ENCODE results near the gene PSKH1. TPM values are rescaled to one million over a fixed set of nuclear protein-coding genes. Genes with fewer than 3 reads are reported as not detected.
A peak's percentile ranks its signal among the peaks of the same experiment; 100 is the strongest.

Gene PSKH1
- total RNA-seq, 5 donors from 2014 or later (not counting 1 experiment from before 2014, with no cell fraction given), result 14.8 to 31.4 (median 28.1) TPM

DNA sequence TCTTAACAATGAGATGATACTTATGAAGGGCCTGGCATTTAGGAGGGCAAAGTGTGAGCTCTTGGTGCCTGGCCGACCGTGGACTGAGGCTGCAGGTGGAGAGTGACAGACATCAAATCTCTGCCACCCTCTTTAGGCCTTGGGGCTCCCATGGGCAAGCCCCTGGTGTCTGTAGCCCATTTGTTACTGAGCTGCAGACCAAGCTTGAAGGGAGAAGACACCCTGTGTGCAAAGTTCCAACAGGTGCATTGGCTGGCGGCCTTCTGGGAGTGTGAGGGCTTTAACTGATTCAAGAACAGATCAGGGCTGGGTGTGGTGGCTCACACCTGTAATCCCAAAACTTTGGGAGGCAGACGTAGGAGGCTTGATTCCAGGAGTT, 39.4 kb downstream of the PSKH1 start:
- peaks cover 27 to 37% (median 36%) of the 10 kb centered on the region in 3 donors for H3K4me1 Mint-ChIP-seq
- ATAC-seq (replicated peaks in 1 of 4), result no peak
- no peaks in the 10 kb centered on the region for H3K9me3 Mint-ChIP-seq
- Histone ChIP-seq H3K36me3 (ENCODE audit: control insufficient read depth in 2 of 2, extremely low read depth in 1 of 2, insufficient read depth in 1 of 2, low read length in 1 of 2) (peaks cover 19 to 68% of the 10 kb centered on the region in 2 donors), H3K9me3 (no peaks in the 10 kb centered on the region), H3K27ac (ENCODE audit: low read length) (no peak overlapping the region), H3K4me3 (ENCODE audit: control insufficient read depth in 1 of 2, extremely low read depth in 1 of 2, low read length in 1 of 2) (no peak overlapping the region), H3K27me3 (replicated peaks in 1 of 2; ENCODE audit: control insufficient read depth in 2 of 2, extremely low read depth in 1 of 2, insufficient read depth in 2 of 2, low read length in 1 of 2) (no peaks in the 10 kb centered on the region), H3K4me1 (ENCODE audit: control insufficient read depth in 1 of 2, extremely low read depth in 1 of 2, insufficient read depth in 2 of 2, low read length in 2 of 2) (peaks cover 5 to 34% of the 10 kb centered on the region in 2 experiments)
- peaks cover 25% of the 10 kb centered on the region for H3K36me3 Mint-ChIP-seq
- no peaks in the 10 kb centered on the region for H3K27me3 Mint-ChIP-seq
- WGBS (ENCODE audit: insufficient coverage), result 92% methylated on average over 3 of the region's 4 CpGs
- CTCF ChIA-PET, result interaction anchor here in 1 of 2 donors (1.0 kb wide), 1 partner anchor 49 kb away, joined by 3 read pairs; no protein-coding TSS in a partner anchor
- POLR2A ChIA-PET, result interaction anchor here in 1 of 2 donors (0.8 kb wide), 1 partner anchor 11 kb away, joined by 4 read pairs; no protein-coding TSS in a partner anchor
- peak overlapping the region; percentile 11 to 39 for H3K27ac Mint-ChIP-seq
- no peak overlapping the region for H3K4me3 Mint-ChIP-seq
- no peak for DNase-seq

DNA sequence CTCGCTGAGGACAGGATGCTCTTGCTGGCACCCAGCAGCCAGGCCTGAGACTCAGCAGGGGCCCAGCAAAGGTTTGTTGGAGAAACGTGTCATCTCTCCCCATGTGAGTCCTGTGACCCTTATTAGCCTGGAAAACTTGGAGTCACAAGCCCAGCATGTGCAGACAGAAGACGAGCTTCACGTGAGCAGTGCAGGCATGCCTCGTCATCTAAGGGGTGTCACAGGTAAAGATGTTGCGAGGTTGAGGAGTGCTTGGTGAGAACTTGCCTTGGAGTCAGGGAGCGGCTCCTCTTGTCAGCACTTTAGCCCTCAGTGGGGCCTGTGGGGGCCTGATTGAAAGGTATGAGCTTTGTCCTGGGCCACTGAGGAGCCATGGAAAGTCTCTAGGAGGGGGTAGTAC, 40.8 kb downstream of the PSKH1 start:
- no peak overlapping the region for H3K4me3 ChIP-seq (ENCODE audit: control insufficient read depth in 1 of 2, extremely low read depth in 1 of 2, low read length in 1 of 2)
- ATAC-seq (replicated peaks in 1 of 4) (no peak), DNase-seq (no peak)
- H3K36me3 ChIP-seq (ENCODE audit: control insufficient read depth in 2 of 2, extremely low read depth in 1 of 2, insufficient read depth in 1 of 2, low read length in 1 of 2), result peaks cover 13 to 58% of the 10 kb centered on the region in 2 donors
- CTCF ChIA-PET, result interaction anchor here in 1 of 2 donors (0.7 to 1.2 kb wide), 2 partner anchors 59 to 381 kb away, joined by 3 read pairs; no protein-coding TSS in a partner anchor
- Mint-ChIP-seq H3K4me1 (peaks cover 28 to 32% (median 31%) of the 10 kb centered on the region in 3 donors), H3K36me3 (peaks cover 25% of the 10 kb centered on the region), H3K4me3 (peak overlapping the region in 1 of 3 donors; percentile 34), H3K9me3 (no peaks in the 10 kb centered on the region), H3K27ac (peak overlapping the region; percentile 31 to 63), H3K27me3 (no peaks in the 10 kb centered on the region)
- POLR2A ChIA-PET, result no interaction called here
- H3K27ac ChIP-seq (ENCODE audit: low read length), result no peak overlapping the region
- peaks cover 6 to 32% of the 10 kb centered on the region in 2 experiments for H3K4me1 ChIP-seq (ENCODE audit: control insufficient read depth in 1 of 2, extremely low read depth in 1 of 2, insufficient read depth in 2 of 2, low read length in 2 of 2)
- H3K9me3 ChIP-seq, result no peaks in the 10 kb centered on the region
- H3K27me3 ChIP-seq (replicated peaks in 1 of 2; ENCODE audit: control insufficient read depth in 2 of 2, extremely low read depth in 1 of 2, insufficient read depth in 2 of 2, low read length in 1 of 2), result no peaks in the 10 kb centered on the region
- 88% methylated on average over 4 of the region's 7 CpGs for WGBS (ENCODE audit: insufficient coverage)

DNA sequence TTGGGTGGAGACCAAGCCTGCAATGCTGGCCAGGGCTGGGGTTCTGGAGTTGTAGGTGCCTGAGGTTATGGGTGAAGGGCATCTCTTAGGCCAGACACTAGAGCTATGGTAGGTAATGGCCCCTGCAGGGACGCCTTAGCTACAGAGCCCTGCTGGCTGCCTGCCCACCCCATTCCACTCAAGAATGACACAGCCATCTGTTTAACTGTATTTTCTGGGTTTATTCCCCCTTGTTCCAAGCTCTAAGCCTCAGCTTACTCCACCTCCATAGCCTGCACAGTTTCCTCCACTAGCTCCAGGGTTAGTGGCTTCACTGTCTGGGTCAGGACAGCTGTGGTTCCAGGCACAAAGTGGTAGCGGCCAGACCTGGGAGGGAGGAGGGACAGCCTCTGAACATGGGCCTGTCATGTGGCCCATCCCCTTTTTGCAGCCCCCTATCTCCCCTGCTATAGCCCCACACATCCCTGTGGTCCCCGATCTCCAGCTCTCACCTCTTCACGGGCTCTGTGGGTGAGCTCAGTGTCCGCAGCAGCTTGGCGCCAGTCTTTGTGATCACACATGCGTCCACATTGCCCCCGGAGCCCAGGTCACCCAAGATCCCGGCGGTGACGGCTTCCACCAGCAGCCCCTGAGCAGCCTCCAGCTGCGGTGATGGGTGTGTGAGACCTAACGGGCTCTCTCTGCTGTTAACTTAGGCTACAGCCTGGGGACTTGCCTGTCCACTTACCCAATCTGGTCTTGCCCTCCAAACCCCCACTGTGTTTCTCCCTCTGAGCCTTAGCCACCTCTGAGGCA, 41.4 kb downstream of the PSKH1 start:
- Histone ChIP-seq H3K36me3 (ENCODE audit: control insufficient read depth in 2 of 2, extremely low read depth in 1 of 2, insufficient read depth in 1 of 2, low read length in 1 of 2) (peaks cover 9 to 52% of the 10 kb centered on the region in 2 donors), H3K4me3 (ENCODE audit: control insufficient read depth in 1 of 2, extremely low read depth in 1 of 2, low read length in 1 of 2) (no peak overlapping the region), H3K9me3 (no peaks in the 10 kb centered on the region), H3K27me3 (replicated peaks in 1 of 2; ENCODE audit: control insufficient read depth in 2 of 2, extremely low read depth in 1 of 2, insufficient read depth in 2 of 2, low read length in 1 of 2) (no peaks in the 10 kb centered on the region), H3K27ac (ENCODE audit: low read length) (peak overlapping the region; percentile 82), H3K4me1 (ENCODE audit: control insufficient read depth in 1 of 2, extremely low read depth in 1 of 2, insufficient read depth in 2 of 2, low read length in 2 of 2) (peaks cover 6 to 36% of the 10 kb centered on the region in 2 experiments)
- no peaks in the 10 kb centered on the region for H3K27me3 Mint-ChIP-seq
- ChIA-PET CTCF (interaction anchor here (0.7 to 1.5 kb wide), 4 partner anchors 37 to 381 kb away, joined by 3 to 4 read pairs (median 3); partner anchors contain the start of genes RANBP10 (in 1 of the 2) and TSNAXIP1 (in 1 of the 2)), POLR2A (interaction anchor here in 1 of 2 donors (0.5 kb wide), 1 partner anchor 118 kb away, joined by 3 read pairs; no protein-coding TSS in a partner anchor)
- H3K9me3 Mint-ChIP-seq, result no peaks in the 10 kb centered on the region
- peaks cover 28 to 37% (median 33%) of the 10 kb centered on the region in 3 donors for H3K4me1 Mint-ChIP-seq
- peak overlapping the region in 2 of 3 donors; percentile 99 for H3K4me3 Mint-ChIP-seq
- 89% methylated on average over 12 of the region's 13 CpGs for WGBS (ENCODE audit: insufficient coverage)
- ATAC-seq (replicated peaks in 1 of 4) (no peak), DNase-seq (no peak)
- peaks cover 25% of the 10 kb centered on the region for H3K36me3 Mint-ChIP-seq
- H3K27ac Mint-ChIP-seq, result peak overlapping the region; percentile 99

DNA sequence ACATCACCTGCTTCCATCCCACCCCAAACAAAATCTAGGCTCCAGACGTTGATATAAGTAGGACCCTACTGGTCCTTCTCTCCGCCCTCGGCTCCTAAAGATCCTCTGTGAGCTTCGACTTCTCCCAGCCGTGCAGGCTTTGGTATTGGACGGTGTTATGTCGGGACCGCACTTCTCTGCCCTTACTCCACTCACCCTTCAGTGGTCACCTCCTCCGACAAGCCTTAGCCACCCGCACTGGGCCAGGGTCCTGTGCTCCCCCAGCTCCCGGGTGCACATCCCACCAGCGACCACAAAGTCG, 42.0 kb downstream of the PSKH1 start:
- no peak for DNase-seq
- Histone ChIP-seq H3K27me3 (replicated peaks in 1 of 2; ENCODE audit: control insufficient read depth in 2 of 2, extremely low read depth in 1 of 2, insufficient read depth in 2 of 2, low read length in 1 of 2) (no peaks in the 10 kb centered on the region), H3K4me1 (ENCODE audit: control insufficient read depth in 1 of 2, extremely low read depth in 1 of 2, insufficient read depth in 2 of 2, low read length in 2 of 2) (peaks cover 6 to 42% of the 10 kb centered on the region in 2 experiments), H3K36me3 (ENCODE audit: control insufficient read depth in 2 of 2, extremely low read depth in 1 of 2, insufficient read depth in 1 of 2, low read length in 1 of 2) (peaks cover 9 to 46% of the 10 kb centered on the region in 2 donors), H3K9me3 (no peaks in the 10 kb centered on the region), H3K27ac (ENCODE audit: low read length) (peak overlapping the region; percentile 82), H3K4me3 (ENCODE audit: control insufficient read depth in 1 of 2, extremely low read depth in 1 of 2, low read length in 1 of 2) (peak overlapping the region in 1 of 2 donors; percentile 95)
- CTCF ChIA-PET, result interaction anchor here (0.9 to 1.5 kb wide), 4 partner anchors 38 to 414 kb away, joined by 3 to 5 read pairs (median 4); partner anchors contain the start of genes RANBP10 (in 1 of the 2) and TSNAXIP1 (in 1 of the 2)
- ATAC-seq (replicated peaks in 1 of 4), result no peak
- 88% methylated on average over 13 of the region's 13 CpGs for WGBS (ENCODE audit: insufficient coverage)
- Mint-ChIP-seq H3K4me1 (peaks cover 33 to 43% (median 39%) of the 10 kb centered on the region in 3 donors), H3K9me3 (no peaks in the 10 kb centered on the region), H3K4me3 (peak overlapping the region; percentile 98 to 99 (median 99)), H3K36me3 (peaks cover 25% of the 10 kb centered on the region), H3K27ac (peak overlapping the region; percentile 99), H3K27me3 (no peaks in the 10 kb centered on the region)
- POLR2A ChIA-PET, result interaction anchor here in 1 of 2 donors (0.5 kb wide), 1 partner anchor 119 kb away, joined by 3 read pairs; no protein-coding TSS in a partner anchor

DNA sequence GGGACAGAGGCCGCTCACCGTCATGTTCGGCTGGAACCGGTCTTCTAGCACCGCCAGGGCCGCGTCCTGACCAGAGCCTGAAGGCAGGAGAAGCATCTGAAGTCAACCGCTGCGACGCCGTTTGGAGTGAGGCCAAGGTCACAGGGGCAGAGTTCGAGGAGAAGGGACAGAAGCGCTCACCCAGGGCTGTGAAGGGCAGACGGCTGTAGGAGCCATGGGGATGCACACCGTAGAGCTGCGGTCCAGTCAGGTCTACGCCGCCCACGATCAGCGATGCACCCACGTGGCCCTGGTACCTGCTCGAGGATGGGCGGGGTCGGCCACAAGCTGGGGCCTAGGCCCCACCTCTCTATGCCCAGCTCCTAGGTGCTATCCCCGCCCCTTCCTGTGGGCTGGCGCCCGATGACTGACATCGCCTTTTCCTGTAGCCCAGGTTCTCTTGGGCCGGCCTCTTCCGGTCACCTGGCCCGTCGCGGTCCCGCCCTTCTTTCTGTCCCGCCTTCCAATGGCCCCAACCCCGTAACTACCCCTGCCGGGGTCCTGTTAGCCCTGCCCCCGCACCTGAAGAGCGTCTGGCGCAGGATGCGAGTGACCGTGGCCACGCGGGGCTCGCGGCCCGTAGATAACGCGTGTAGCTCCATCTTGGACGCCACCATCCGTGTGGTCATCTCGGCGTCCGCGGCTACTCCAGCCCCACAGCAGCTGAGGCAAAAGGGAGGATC, 42.5 kb downstream of the PSKH1 start:
- Histone ChIP-seq H3K4me3 (ENCODE audit: control insufficient read depth in 1 of 2, extremely low read depth in 1 of 2, low read length in 1 of 2) (peak overlapping the region; percentile 95 to 97), H3K27me3 (replicated peaks in 1 of 2; ENCODE audit: control insufficient read depth in 2 of 2, extremely low read depth in 1 of 2, insufficient read depth in 2 of 2, low read length in 1 of 2) (no peaks in the 10 kb centered on the region), H3K27ac (ENCODE audit: low read length) (peak overlapping the region; percentile 82), H3K36me3 (ENCODE audit: control insufficient read depth in 2 of 2, extremely low read depth in 1 of 2, insufficient read depth in 1 of 2, low read length in 1 of 2) (peaks cover 9 to 41% of the 10 kb centered on the region in 2 donors), H3K4me1 (ENCODE audit: control insufficient read depth in 1 of 2, extremely low read depth in 1 of 2, insufficient read depth in 2 of 2, low read length in 2 of 2) (peaks cover 6 to 47% of the 10 kb centered on the region in 2 experiments), H3K9me3 (no peaks in the 10 kb centered on the region)
- DNase-seq (peak; percentile 82 to 97 (median 95)), ATAC-seq (replicated peaks in 1 of 4) (peak; percentile 89 to 91 (median 90))
- Mint-ChIP-seq H3K27ac (peak overlapping the region; percentile 99), H3K36me3 (peaks cover 25% of the 10 kb centered on the region), H3K9me3 (no peaks in the 10 kb centered on the region), H3K27me3 (no peaks in the 10 kb centered on the region), H3K4me1 (peaks cover 38 to 48% (median 44%) of the 10 kb centered on the region in 3 donors), H3K4me3 (peak overlapping the region; percentile 98 to 99 (median 99))
- ChIA-PET POLR2A (interaction anchor here (0.6 kb wide), 2 partner anchors 42 to 1792 kb away, joined by 3 to 8 read pairs; partner anchors contain the start of gene PSKH1 (in 1 of the 2)), CTCF (interaction anchor here (0.5 to 1.5 kb wide), 5 partner anchors 129 to 454 kb away, joined by 3 to 5 read pairs (median 4); partner anchors contain the start of genes ACD (in 1 of the 2), ATP6V0D1 (in 1 of the 2), RANBP10 (in 1 of the 2) and TSNAXIP1 (in 1 of the 2))
- WGBS (ENCODE audit: insufficient coverage), result 11% methylated on average over 55 of the region's 55 CpGs

Data from T-cell (primary cell).